C4-2B (cell line): ENCODE results near the gene LYPD5.

Experiments
- ZFX ChIP-seq: fragments of 450-650 bp; IDR thresholded peaks from 2 replicates; pipeline ENCODE4 v1.6.1; 2017
- TF ChIP-seq, protein P1 (sequence below): fragments of 450-650 bp; conservative IDR thresholded peaks from 2 replicates; pipeline ENCODE4 v1.5.1; 2017; ENCODE audit warnings: mild to moderate bottlenecking

- TF ChIP-seq, protein P1, sequence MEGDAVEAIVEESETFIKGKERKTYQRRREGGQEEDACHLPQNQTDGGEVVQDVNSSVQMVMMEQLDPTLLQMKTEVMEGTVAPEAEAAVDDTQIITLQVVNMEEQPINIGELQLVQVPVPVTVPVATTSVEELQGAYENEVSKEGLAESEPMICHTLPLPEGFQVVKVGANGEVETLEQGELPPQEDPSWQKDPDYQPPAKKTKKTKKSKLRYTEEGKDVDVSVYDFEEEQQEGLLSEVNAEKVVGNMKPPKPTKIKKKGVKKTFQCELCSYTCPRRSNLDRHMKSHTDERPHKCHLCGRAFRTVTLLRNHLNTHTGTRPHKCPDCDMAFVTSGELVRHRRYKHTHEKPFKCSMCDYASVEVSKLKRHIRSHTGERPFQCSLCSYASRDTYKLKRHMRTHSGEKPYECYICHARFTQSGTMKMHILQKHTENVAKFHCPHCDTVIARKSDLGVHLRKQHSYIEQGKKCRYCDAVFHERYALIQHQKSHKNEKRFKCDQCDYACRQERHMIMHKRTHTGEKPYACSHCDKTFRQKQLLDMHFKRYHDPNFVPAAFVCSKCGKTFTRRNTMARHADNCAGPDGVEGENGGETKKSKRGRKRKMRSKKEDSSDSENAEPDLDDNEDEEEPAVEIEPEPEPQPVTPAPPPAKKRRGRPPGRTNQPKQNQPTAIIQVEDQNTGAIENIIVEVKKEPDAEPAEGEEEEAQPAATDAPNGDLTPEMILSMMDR, result no peak
- TF ChIP-seq ZFX, result no peak
Measured at GRCh38 chr19:43749152-43749551, 53.1 kb downstream of the LYPD5 start.
